HG03520 (cell line): Measurements from ENCODE around the gene OXNAD1.
A peak's percentile ranks its signal among the peaks of the same experiment; 100 is the strongest.
"Not testable (repeated sequence)": the region's sequence is repeated elsewhere in the genome, so short reads cannot be mapped to it uniquely, and the experiment has no call there.

Experiments
- ATAC-seq: cut with Tn5 transposase; IDR thresholded peaks from one replicate; pipeline ENCODE4 v1.9.1; 2021; ENCODE audit warnings: mild to moderate bottlenecking, moderate library complexity; ENCODE audit not compliant: unreplicated experiment

Gene OXNAD1

DNA sequence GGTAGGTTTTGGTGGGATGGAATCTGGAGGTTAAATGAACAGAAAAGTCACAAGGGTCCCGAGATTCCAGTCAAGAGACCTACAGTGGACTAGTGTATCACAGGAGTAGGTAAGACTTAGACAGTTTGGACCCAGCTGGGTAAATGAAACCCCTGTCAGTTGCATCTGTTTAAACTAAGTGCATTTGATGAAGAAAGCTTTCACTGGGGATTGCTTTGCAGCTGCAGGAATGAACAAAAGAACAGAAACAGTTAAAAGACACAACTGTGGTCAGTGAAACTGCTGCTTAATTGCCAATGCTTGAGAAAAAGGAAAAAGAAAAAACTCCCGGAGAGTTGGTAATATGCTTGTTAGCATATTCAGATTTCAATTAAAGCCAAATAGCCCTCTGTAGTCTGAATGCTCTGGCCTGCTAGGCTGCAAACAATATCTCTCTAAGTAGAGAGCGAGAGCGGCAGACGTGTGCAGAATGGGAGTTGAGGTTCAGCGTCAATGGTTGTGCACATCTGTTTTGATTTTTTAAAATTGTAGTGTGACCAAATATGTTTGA lies 37.1 kb downstream of the OXNAD1 start:
- no peak for ATAC-seq

DNA sequence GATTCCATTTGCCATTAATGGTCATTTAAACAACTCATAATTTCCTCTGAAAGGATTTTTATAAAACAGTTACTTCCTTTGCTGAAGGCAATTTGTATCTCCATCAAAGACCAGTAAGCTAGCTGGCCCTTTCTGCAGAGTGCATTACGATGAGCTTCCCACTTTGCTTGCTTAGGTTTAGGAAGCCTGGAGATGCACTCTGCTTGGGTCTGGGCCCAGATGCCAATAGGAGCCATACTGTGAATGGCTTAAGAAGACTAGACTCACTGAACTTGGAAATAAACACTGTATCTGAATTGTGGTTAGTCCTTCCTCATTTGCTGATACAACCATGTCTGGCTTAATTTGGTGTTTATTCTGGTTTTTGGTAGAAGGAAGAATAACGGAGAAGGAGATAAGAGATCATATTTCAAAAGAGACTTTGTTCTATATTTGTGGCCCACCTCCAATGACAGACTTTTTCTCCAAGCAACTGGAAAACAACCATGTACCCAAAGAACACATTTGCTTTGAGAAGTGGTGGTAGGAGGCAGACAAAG lies 38.1 kb downstream of the OXNAD1 start:
- no peak for ATAC-seq

DNA sequence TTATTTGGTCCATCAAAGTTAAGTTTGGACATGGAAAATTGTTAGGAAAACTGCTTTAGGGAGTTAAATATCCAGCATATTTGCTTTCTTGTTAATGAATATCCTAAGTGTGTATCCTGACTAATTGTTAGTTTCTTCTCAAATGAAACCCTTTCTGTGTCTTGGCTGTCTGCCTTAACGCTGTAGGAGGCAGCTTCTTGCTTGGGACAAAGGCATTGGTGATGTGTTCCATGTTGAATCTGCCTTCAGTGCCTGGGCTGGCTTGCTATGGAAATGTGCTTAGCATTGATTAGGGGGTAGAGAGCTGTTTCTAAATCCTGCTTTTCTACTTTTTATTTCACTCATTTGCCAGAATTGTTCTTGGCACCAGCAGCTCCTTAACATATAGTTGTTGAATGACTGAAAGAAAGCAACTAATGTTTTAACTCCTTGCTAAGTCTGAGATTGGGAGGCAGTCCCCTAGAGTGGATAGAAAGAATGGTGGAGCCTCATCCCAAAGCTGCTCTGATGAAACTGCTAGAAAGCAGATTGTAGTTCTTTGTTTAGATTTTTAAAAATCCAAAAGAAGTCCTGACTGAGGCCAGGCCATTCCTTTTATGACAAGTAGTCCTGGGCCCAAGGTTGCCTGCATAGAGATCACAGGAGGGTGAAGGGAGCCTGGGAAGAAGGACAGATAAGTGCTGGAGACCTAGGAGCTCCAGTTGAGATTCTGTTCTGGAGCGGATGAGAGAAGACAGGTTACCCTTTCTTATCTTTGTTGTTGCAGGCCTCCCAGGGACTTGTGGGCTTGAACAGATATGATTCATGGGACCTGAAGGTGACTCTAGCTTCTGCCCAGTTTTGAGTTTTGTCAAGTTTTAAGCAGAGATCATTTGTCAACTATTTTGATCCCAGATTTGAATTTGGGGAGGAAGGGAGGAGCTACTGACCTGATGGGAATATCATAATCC lies 39.3 kb downstream of the OXNAD1 start:
- ATAC-seq = no peak

DNA sequence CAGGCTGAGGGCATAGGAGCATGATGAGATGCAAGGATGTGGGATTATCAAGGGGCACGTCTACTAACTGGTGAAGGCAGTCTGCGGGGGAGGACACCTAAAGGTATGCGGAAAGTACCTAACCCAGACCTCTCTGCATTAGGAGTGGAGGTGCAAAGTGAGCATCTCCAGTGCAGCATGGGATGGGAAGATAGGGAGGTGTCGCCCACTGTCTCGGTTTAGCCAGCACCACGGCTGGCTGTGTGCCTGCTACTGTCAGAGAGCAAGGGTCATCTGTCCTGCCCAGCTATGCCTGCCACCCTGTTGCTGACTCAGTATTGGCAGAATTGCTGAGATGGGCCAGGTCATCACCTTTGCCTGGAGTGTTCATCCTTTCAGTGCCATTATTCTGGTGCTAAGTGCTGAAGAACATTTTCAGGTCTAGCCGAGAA lies 40.1 kb downstream of the OXNAD1 start:
- ATAC-seq = no peak

DNA sequence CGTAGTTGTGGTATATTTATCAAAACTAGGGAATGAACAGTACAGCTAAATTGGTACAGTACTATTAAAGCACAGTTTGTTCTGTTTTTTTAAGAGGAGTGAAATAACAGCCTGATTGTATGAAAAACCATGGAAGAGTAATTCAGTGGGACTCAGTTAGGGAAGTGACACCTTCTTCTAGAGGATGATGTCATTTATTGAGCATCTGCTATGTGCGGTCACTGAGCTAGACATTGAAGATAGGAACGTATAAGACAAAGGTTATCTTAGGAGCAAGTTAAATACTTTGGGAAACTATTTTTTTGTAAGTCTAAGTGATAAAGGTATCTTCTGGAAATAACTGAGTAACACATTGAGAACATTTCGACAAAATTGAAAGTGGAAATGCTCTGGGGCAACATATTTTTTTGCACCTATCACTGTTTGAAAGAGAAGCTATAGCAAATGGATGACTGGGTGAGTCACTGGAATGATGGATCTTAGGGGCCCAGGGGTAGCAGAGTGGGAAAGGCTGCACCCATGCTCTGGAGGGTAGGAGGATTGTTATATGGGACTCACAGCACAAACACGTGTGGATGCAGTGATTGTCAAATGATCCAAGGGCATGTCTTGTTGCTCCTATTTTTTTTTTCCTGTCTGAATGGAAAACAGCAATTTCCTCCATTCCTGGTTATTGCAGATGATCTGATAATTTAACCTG lies 43.0 kb downstream of the OXNAD1 start:
- no peak for ATAC-seq

DNA sequence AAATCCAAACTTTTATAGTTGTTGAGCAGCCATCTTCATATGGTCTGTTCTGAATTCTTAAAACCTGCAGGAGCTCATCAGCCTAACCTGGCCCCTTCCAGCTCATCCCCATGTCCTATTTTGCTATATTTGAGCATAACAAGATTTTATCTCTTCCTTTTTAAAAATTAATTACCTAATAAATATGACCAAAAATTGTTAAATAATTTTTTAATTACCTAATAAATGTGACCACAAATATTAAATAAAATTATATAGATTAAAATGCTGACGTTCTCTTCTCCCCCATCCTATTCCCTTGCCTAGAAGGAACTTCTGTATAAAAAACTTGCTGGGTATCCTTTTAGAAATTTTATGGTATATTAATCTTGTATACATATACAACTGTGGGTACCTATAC lies 43.7 kb downstream of the OXNAD1 start:
- ATAC-seq = no peak

DNA sequence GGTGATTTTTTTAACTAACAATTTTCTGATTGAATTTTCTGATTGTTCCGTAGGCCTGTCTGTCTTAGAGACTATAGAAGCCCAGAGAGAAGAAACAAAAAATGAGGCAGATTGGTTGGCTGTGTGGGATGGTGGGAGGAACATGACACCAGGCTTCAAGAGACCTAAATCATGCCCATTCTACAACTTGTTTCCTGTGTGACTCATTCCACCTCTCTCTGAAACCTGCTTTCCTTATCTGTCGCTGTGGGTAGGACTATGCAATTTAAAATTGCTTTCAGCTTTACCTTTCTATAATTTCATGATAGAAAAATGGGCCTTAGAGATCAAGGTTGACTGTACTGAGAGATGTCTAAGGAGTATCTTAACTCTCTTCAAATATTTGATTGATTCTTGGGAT lies 44.5 kb downstream of the OXNAD1 start:
- peak; percentile 90 for ATAC-seq

DNA sequence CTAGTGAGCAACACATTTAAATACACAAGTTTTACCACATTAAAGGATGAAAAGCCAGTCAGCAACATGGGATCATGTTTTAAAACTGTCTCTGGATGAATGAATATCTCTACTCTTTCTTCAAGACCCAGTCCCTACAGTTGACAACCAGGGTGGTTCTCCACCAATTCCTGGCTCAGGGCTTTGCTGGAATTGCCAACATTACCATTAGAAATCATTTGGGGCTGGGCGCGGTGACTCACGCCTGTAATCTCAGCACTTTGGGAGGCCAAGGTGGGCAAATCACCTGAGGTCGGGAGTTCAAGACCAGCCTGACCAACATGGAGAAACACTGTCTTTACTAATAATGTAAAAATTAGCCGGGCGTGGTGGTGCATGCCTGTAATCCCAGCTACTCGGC lies 45.5 kb downstream of the OXNAD1 start:
- not testable (repeated sequence) for ATAC-seq

DNA sequence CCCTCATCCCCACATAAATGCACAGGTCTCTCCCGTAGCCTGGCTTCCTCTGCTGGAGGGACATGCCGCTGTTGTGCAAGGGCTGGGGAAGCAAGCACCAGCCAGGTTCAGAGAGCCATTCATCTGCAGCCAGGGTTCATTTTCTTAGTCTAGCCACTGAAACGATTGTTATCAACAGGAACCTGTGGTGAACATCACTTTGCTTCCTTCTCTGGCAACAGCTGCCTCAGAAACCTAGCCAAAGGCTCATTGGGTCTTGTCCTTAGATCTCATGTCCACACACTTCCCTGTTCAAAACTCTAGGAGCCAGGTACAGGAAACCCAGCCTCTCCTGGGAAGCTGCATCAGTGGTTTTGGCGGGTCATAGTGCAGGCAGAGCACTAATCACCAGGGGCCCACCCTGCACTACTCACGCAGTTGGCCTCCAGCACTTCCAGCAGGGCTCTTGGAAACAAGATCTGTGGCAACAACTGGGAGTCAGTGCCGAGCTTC lies 47.0 kb downstream of the OXNAD1 start:
- peak; percentile 54 for ATAC-seq

DNA sequence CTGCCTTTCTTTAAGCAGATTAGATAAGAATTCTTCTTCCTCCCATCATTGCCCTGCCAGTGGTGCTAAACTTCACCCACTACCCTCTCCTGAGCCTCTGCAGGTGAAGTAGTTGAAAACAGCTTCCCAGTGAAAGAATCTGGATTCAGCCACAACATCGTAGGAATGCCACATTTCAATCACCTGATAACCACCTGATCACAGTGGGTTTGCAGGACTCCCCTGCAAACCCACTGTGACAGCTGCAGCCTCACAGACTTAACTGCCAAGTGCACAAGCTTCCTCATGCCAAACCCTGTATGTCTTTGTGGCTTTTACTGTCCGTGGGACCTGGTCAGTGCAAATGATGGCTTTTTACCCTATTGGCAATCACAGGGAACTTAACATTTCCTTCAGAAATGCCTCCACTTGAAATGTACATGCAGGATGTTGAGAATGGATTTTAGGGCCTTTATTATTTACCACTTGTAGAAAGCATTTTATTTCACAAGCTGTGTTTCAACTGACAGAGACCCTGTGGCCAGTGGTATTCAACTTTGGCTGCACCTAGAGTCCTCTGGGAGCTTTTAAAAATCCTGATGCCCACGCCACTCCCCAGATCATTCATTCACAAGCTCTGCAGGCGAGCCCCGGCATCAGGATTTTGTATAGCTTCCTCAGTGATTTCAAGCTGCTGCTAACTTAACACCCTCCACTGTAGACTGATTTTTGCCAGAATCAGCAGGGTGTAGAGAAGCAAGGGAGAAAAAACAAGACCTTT lies 49.1 kb downstream of the OXNAD1 start:
- ATAC-seq = no peak

DNA sequence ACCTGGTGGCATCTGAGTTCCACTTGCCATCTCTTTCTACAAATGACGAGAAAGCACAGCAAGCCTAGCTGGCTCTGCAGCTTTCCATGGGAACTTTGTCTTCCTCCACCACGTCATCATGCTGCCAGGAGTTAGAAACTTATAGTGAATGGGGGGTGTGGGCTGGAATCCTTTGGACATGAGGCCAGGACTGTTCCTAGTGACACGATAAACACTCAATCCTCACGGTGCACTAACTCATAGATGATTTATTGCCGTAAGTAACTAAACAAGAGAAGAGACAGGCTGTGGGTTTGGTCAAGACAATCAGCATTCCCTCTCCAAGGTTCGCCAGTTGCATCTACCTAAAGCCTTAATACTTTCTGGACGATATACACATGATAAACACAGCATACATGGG lies 50.6 kb downstream of the OXNAD1 start:
- no peak for ATAC-seq

DNA sequence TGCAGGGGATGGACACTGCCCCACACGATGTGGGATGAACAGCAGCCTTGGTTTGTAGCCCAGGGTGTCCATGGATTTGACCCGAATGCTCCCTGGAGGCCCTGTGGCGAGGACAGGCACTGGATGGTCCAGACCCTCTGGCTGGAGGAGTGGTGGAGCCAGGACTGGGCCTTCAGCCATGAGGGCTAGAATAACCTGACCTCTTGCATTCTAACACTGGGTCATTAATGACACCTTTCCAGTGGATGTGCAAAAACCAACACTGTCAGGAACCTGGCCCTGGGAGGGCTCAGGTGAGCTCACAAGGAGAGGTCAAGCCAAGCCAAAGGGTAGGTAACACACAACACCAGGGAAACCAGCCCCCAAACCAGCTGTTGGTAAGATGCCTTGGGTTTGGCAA lies 51.4 kb downstream of the OXNAD1 start:
- ATAC-seq = no peak

DNA sequence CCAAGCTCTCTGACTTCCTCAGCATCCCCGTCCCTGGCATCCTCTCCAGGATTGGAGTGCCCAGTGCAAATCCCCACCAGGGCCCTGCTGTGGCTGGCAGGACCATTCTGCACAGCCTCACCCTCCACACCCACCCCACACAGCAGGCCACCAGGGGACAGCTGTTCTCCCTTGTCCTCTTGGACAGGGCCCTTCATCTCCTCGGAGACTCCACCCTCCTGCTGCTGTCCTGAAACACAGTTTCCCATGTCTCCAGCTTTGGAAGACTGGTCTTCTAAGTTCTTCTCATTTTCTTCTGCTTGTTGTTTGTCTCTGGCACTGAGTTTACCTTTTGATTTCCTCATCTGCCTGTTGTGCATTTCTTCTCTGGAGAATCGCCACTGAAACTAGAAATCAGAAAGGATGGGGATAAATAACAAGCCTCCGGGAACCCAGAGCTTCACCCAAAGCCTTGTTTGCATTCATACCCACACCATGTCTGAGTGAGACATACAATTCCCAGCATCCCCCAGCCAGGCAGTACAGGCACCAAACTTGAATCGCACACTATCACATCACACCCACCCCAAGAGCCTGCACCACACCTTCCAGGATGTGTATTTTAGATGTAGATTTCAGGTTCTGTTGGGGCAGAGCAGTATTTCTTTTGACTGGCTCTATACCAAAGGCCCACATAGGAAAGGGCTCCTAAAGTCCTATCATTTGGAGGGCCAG lies 52.0 kb downstream of the OXNAD1 start:
- no peak for ATAC-seq

DNA sequence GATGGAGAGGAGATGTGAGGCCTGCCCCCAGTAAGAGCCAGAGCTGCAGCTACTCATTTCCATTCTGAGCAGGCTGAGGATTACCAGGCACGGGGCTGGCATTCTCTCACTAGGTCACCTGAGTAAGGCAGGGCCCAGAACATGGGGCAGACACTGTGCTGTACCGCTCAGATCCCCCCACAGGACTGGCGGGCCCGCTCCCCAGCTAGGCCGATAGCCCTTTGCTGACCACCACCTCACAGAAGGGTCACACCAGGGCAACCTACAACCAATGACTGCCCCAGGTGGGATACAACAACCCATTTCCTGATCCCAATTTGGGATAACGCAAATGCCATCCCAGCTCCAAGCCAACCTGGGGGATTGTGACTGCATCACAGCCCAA lies 52.5 kb downstream of the OXNAD1 start:
- ATAC-seq = no peak

DNA sequence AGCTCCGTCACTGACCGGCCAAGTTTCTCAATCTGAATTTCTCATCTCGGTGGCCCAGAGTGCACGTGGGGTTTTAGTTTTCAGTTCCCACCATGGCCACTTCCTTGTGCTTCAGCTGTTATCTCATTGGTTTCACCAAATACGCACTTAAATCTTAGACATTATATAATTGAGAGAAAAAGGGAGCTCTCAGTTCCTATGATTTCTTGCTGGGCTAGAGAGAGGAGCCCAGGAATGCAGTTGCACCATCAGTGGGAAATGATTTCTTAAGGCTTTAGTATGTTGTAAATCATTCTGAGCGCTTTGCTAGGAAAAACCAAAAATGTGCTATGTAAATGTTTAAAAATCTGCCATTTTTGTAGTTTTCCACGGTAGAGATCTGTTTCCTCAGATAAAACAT lies 53.2 kb downstream of the OXNAD1 start:
- ATAC-seq = no peak

DNA sequence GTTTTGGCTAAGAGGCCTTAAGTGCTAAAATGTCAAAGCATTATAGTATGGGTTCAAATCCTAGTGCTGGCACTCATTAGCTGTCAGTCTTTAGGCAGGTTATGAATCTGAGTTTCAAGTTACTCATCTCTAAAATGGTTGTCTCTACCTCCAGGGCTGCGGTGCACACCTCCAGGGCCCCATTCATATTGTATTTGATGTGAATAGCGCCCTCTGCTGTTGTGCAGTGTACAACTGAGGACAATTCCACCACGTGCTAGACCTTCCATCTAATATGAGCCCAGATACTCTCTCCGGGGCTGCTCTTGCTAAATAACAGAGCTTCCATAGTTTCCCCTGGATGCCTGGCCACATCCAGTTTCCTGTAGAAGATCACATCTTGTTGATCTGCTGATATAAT lies 54.3 kb downstream of the OXNAD1 start:
- ATAC-seq = no peak

DNA sequence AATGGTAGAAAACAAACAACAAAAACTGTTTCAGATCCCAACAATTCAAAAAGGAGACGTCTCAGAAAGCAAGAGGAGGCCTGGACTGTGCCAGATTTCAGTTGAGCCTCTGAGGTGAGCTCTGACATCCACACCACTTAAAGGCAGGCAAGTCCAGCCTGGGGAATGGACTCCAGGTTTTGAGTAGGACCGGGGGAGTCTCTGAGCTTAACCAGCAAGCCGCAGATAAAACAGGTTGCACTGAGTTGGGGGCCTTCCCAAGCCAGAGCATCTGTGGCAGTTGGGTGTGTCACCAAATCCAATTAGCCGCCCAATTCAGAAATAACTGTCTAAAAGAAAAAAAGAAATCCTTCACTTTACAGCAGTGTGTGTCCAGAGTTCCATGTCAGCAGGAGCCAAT lies 54.7 kb downstream of the OXNAD1 start:
- ATAC-seq = no peak

DNA sequence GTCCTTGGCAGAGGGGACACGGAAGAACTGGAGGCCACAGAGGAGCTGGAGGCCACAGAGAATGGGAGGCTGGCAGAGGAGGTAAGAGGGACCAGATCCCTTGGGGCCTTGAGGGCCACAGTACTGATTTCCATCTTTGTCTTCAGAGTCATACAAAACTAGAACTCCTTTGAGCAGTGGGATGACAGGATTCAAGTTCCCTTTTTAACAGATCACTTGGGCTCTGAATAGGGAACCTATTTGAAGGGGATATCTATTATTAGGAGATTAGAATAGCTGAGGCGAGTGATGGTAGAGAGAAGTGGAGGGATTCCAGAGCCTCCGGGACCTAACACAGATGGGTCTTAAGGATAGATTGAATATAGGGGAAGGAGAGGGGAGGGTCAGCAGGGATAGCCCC lies 55.7 kb downstream of the OXNAD1 start:
- no peak for ATAC-seq

DNA sequence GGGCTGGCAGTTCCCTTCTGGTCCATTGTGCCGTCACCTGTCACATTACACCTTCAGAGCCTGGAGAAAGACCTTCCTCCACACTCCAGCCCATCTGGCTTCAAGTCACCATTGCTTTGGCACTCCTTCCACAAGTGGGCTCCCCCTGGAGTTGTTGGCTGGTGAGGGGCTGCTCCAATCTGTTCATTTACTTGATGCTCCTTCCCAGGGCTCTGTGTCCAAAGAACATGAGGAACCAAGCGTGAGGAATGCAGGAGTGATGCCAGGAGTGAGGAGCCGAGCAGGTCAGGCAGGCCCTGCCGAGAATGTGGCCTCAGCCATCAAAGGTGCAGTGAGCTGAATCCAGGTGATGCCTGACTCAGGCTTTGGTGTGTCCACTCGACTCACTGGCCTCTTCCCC lies 57.2 kb downstream of the OXNAD1 start:
- no peak for ATAC-seq

DNA sequence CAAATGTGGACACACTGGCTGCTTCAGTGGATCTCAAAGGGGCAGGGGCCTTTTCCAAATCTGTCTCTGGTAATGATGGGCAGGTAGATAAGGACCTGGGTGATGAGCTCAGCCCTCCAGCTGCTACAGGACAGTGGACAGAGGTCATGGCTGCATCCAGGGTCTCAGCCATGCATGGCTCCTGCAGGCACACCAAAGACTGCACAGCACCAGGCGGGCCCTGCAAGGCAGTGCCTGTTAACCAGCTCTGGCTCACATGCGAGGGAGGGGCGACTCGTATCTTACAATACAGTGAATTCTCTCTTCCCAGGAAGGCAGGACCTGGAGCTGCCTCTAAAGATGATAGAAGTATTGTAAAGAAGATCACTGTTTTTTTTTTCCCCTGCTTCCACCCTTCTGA lies 58.7 kb downstream of the OXNAD1 start:
- ATAC-seq = no peak
